Endothelial cell of umbilical vein (primary cell): Measurements from ENCODE around the gene FBXL3. TPM values are rescaled to one million over a fixed set of nuclear protein-coding genes. Genes with fewer than 3 reads are reported as not detected.

ENCODE experiments used
- BruUV-seq: library from RNA; stranded (reverse); fragments of 400-500 nt; replicated peaks from 2 replicates; lab custom pipeline; 2021; lab: Mats Ljungman, UMichigan
- CTCF ChIA-PET: fragments of 300-600, 350-600 bp; sonication (Branson Sonifier 250); formaldehyde crosslinking; loops from one replicate; lab custom pipeline; 2021; ENCODE audit warnings: antibody characterized with exemption, inconsistent platforms; lab: Charles Lee
- POLR2A ChIA-PET: fragments of 300-600, 350-600 bp; sonication (Branson Sonifier 250); formaldehyde crosslinking; loops from one replicate; lab custom pipeline; 2021; ENCODE audit warnings: antibody characterized with exemption, inconsistent platforms; lab: Charles Lee
- DNase-seq: peaks from one replicate; pipeline ENCODE4 v3.0.0-alpha.2; 2011; ENCODE audit warnings: low read depth, low spot score
- FAIRE-seq: peaks from 2 replicates; lab custom pipeline; 2011; peaks lifted over from hg19 to GRCh38; lab: Jason Lieb, UNC
- H2AFZ ChIP-seq: 2 replicates; pipeline ENCODE4 v1.6.0; 2012; ENCODE audit warnings: low read depth, low read length, control low read depth, inconsistent platforms
- H3K27ac ChIP-seq: 2 replicates; pipeline ENCODE4 v1.5.1; 2011; ENCODE audit warnings: low read depth, mild to moderate bottlenecking, control low read depth, low read length, moderate library complexity; ENCODE audit not compliant: insufficient read depth
- H3K27me3 ChIP-seq, 2 experiments: 2 replicates each; pipeline versions ENCODE4 v1.6.0 to v1.6.1; 2011; ENCODE audit warnings: low read length in 2 of 2, mixed read lengths in 1 of 2; ENCODE audit not compliant: control insufficient read depth in 2 of 2, insufficient read depth in 2 of 2
- H3K36me3 ChIP-seq, 2 experiments: 2 replicates in 1 of 2; 3 replicates in 1 of 2; pipeline ENCODE4 v1.5.1; 2011; ENCODE audit warnings: low read length in 2 of 2, mild to moderate bottlenecking in 1 of 2, moderate library complexity in 1 of 2; ENCODE audit not compliant: control insufficient read depth in 2 of 2, insufficient read depth in 2 of 2; ENCODE audit errors: extremely low read depth in 1 of 2
- H3K4me1 ChIP-seq: 3 replicates; pipeline ENCODE4 v1.5.1; 2011; ENCODE audit warnings: mild to moderate bottlenecking, low read length; ENCODE audit not compliant: control insufficient read depth, insufficient read depth; ENCODE audit errors: extremely low read depth
- H3K4me2 ChIP-seq: 2 replicates; pipeline ENCODE4 v1.6.1; 2011; ENCODE audit warnings: low read length, control low read depth, mixed read lengths; ENCODE audit not compliant: insufficient read depth
- H3K4me3 ChIP-seq, 3 experiments: fragments of 200-600 bp in 1 of 3; sonication (generic), shearing (Covaris generic) in 1 of 3; replicated peaks in 1 of 3; 2 replicates each; pipeline ENCODE4 v1.5.1; 2011 to 2016; ENCODE audit warnings: control low read depth in 3 of 3, low read length in 3 of 3, mild to moderate bottlenecking in 2 of 3, inconsistent platforms in 1 of 3, low read depth in 1 of 3, moderate library complexity in 1 of 3; ENCODE audit not compliant: insufficient read depth in 1 of 3
- H3K79me2 ChIP-seq: 2 replicates; pipeline ENCODE4 v1.6.0; 2012; ENCODE audit warnings: low read length, inconsistent platforms; ENCODE audit not compliant: control insufficient read depth, insufficient read depth
- H3K9ac ChIP-seq: replicated peaks from 2 replicates; pipeline ENCODE3; 2011; ENCODE audit warnings: low read length, control low read depth; ENCODE audit not compliant: insufficient read depth; ENCODE audit errors: extremely low read depth
- H3K9me1 ChIP-seq: replicated peaks from 3 replicates; pipeline ENCODE4 v1.6.0; 2011; ENCODE audit warnings: mild to moderate bottlenecking, low read length; ENCODE audit not compliant: control insufficient read depth, insufficient read depth; ENCODE audit errors: extremely low read depth
- H3K9me3 ChIP-seq: replicated peaks from 2 replicates; pipeline ENCODE4 v1.5.1; 2012; ENCODE audit warnings: low read length, inconsistent platforms; ENCODE audit not compliant: control insufficient read depth, insufficient read depth
- H4K20me1 ChIP-seq: replicated peaks from 2 replicates; pipeline ENCODE3; 2011; ENCODE audit warnings: mild to moderate bottlenecking, low read length; ENCODE audit not compliant: control insufficient read depth, insufficient read depth; ENCODE audit errors: extremely low read depth
- EZH2 ChIP-seq: IDR thresholded peaks from 2 replicates; pipeline ENCODE4 v1.6.1; 2012; ENCODE audit warnings: borderline replicate concordance, low read depth, mild to moderate bottlenecking, moderate library complexity, low read length, inconsistent platforms; ENCODE audit not compliant: severe bottlenecking
- FOS ChIP-seq: IDR thresholded peaks from 2 replicates; pipeline ENCODE4 v1.6.1; 2011; ENCODE audit warnings: mild to moderate bottlenecking, low read length, moderate library complexity, borderline replicate concordance; ENCODE audit not compliant: insufficient read depth
- GATA2 ChIP-seq: IDR thresholded peaks from 2 replicates; pipeline ENCODE4 v1.7.0; 2011; ENCODE audit warnings: low read depth, mild to moderate bottlenecking, moderate library complexity, mixed read lengths, low read length; ENCODE audit not compliant: insufficient read length, insufficient read depth
- JUN ChIP-seq: IDR thresholded peaks from 2 replicates; pipeline ENCODE4 v1.6.1; 2011; ENCODE audit warnings: borderline replicate concordance, low read depth; ENCODE audit not compliant: insufficient read length, insufficient read depth
- MYC ChIP-seq: IDR thresholded peaks from one replicate; pipeline ENCODE4 v1.6.1; 2011; ENCODE audit warnings: mild to moderate bottlenecking, low read depth, low read length
- POLR2A ChIP-seq: IDR thresholded peaks from 2 replicates; pipeline ENCODE4 v1.6.1; 2012; ENCODE audit warnings: low read depth, mild to moderate bottlenecking, control low read depth, low read length
- POLR2AphosphoS5 ChIP-seq: IDR thresholded peaks from 2 replicates; pipeline ENCODE4 v1.6.1; 2012; ENCODE audit warnings: low read depth, mild to moderate bottlenecking, control low read depth, low read length, moderate library complexity; ENCODE audit not compliant: insufficient read depth
- dilution Hi-C: fragments of 300-500 bp; cut with MboI; formaldehyde crosslinking; loops from one replicate; pipeline ENCODE4 v1.15.0; 2019; ENCODE audit warnings: low sequenced_read_pairs; ENCODE audit not compliant: extremely low pct_ligation_motif_present
- intact Hi-C: fragments of 100-400 bp; cut with micrococcal nuclease; formaldehyde crosslinking; loops from one replicate; pipeline ENCODE4 v1.10.0; 2022
- polyA plus RNA-seq, 4 experiments: library from polyadenylated mRNA; depleted of rRNA in 3 of 4; stranded (reverse) in 3 of 4; unstranded in 1 of 4; fragments of >200 nt; gene quantifications; 2 replicates each; pipeline versions ENCODE4 v1.2.1 to v1.2.3, GENCODE V29; 2011 to 2012; ENCODE audit warnings: missing spikeins in 1 of 4
- total RNA-seq: library from RNA; stranded (reverse); gene quantifications from 2 replicates; pipeline ENCODE4 v1.2.3, GENCODE V29; 2021
- TF ChIP-seq, protein P1 (sequence below): IDR thresholded peaks from 2 replicates; pipeline ENCODE4 v1.6.1; 2011; ENCODE audit not compliant: insufficient read depth, insufficient read length
- TF ChIP-seq, protein P2 (sequence below), 2 donors: IDR thresholded peaks; 1 replicate in 1 of 2; 2 replicates in 1 of 2; pipeline ENCODE4 v1.5.1; 2011; ENCODE audit warnings: low read length in 2 of 2, mild to moderate bottlenecking in 2 of 2, moderate library complexity in 2 of 2, control low read depth in 1 of 2, inconsistent platforms in 1 of 2, low read depth in 1 of 2; ENCODE audit not compliant: insufficient read depth in 1 of 2; ENCODE audit errors: extremely low read depth in 1 of 2

Gene FBXL3
- total and polyA plus RNA-seq, 2 donors (not counting 3 experiments of a cell fraction or from before 2014, with no cell fraction given) = 13.0 to 37.8 TPM

DNA sequence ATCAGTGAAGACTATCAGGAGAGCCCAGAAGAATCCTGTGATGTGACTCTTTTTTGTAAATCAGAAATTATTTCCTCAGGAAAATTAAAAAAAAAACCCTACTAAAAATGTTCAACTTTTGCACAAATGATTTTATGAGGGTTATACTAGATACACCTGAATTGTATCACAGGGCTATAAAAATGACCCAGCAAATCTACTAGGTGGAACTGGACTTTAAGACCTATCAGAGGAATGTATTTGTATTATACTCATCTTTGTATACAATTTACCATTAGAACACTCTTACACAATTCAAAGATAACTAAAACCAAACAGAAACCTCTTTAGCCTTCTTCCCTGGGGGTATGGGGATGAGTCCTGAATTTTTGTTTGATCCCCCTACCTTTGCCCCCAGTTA is 7.2 kb downstream of the FBXL3 start:
- no peak overlapping the region for H3K4me2 ChIP-seq
- intact Hi-C loops = loop anchor here (10.0 kb wide), 1 partner anchor 545 kb away; no protein-coding TSS in a partner anchor
- TF ChIP-seq POLR2AphosphoS5 (no peak), POLR2A (no peak)
- TF ChIP-seq, protein P1, sequence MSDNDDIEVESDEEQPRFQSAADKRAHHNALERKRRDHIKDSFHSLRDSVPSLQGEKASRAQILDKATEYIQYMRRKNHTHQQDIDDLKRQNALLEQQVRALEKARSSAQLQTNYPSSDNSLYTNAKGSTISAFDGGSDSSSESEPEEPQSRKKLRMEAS = no peak

DNA sequence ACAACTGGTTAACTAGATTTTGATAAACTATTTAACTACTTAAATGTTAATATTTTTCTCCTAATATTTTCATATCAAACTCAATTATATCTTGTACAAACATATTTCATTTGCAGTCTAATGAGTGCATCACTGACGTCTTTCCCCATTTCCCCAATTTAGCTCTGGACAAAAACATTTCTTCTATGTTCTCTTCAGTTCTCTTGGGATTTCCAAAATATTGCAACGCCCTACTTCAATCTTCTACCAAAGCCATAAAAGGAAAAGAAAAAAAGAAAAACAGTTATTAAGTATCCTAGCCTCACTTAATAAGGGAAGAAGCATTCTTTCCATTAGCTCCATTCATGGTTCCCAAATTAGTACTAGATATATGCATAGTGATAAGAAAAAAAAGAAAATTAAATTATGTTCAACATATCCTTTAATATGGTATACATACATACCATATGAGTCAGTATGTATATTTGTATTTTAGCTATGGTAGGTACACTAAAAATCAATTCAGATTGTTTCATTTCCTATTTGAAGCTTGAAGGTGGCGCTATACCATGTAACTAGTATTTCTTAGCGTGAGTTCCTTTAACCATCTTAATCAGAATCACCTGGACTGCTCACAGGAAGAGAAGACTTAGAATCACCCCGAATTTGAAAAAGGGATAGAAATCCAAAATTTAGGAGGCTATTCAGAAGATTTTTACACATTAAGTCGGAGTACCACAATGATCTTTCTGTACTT is 9.9 kb downstream of the FBXL3 start:
- peaks cover 59% of the 10 kb centered on the region for H3K79me2 ChIP-seq
- no peak for DNase-seq
- H3K9me3 ChIP-seq = no peaks in the 10 kb centered on the region
- ChIA-PET CTCF (interaction anchor here (1.4 kb wide), 1 partner anchor 15 kb away, joined by 3 read pairs; no protein-coding TSS in a partner anchor), POLR2A (no interaction called here)
- H3K4me2 ChIP-seq = no peak overlapping the region
- H3K9ac ChIP-seq = no peak overlapping the region
- H3K4me3 ChIP-seq = no peak overlapping the region
- dilution Hi-C loops = no loop called here
- no TSS peak for BruUV-seq
- no peak for TF ChIP-seq FOS
- no peak for TF ChIP-seq POLR2A
- no peak for TF ChIP-seq POLR2AphosphoS5
- TF ChIP-seq, protein P2, sequence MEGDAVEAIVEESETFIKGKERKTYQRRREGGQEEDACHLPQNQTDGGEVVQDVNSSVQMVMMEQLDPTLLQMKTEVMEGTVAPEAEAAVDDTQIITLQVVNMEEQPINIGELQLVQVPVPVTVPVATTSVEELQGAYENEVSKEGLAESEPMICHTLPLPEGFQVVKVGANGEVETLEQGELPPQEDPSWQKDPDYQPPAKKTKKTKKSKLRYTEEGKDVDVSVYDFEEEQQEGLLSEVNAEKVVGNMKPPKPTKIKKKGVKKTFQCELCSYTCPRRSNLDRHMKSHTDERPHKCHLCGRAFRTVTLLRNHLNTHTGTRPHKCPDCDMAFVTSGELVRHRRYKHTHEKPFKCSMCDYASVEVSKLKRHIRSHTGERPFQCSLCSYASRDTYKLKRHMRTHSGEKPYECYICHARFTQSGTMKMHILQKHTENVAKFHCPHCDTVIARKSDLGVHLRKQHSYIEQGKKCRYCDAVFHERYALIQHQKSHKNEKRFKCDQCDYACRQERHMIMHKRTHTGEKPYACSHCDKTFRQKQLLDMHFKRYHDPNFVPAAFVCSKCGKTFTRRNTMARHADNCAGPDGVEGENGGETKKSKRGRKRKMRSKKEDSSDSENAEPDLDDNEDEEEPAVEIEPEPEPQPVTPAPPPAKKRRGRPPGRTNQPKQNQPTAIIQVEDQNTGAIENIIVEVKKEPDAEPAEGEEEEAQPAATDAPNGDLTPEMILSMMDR (IDR thresholded peaks at IDR 0.05; ENCODE audit: extremely low read depth in 1 of 2, insufficient read depth in 1 of 2, low read depth in 1 of 2, low read length in 2 of 2) = no peak
- TF ChIP-seq GATA2 = no peak
- no peak for TF ChIP-seq JUN
- no peak for TF ChIP-seq EZH2
- no peak for TF ChIP-seq MYC
- TF ChIP-seq, protein P1 = no peak
- peaks cover 7% of the 10 kb centered on the region for H4K20me1 ChIP-seq
- H3K27me3 ChIP-seq = no peaks in the 10 kb centered on the region
- no peak overlapping the region for H3K27ac ChIP-seq
- H3K4me1 ChIP-seq = peaks cover under 1% of the 10 kb centered on the region
- no peak for FAIRE-seq
- H3K36me3 ChIP-seq = peaks cover 13 to 28% of the 10 kb centered on the region in 2 experiments
- H3K9me1 ChIP-seq = no peaks in the 10 kb centered on the region
- H2AFZ ChIP-seq = no peak overlapping the region
- intact Hi-C loops = no loop called here

More for the DNA sequence above, 7.2 kb downstream of the FBXL3 start:
- no TSS peak for BruUV-seq
- Histone ChIP-seq H4K20me1 (peaks cover 15% of the 10 kb centered on the region), H3K36me3 (peaks cover 6 to 13% of the 10 kb centered on the region in 2 experiments), H3K4me3 (no peak overlapping the region), H3K27ac (no peak overlapping the region), H3K9me1 (no peaks in the 10 kb centered on the region), H3K9ac (no peak overlapping the region), H3K27me3 (no peaks in the 10 kb centered on the region), H3K79me2 (peaks cover 75% of the 10 kb centered on the region), H2AFZ (no peak overlapping the region), H3K4me1 (peaks cover 12% of the 10 kb centered on the region), H3K9me3 (no peaks in the 10 kb centered on the region)
- no peak for DNase-seq
- dilution Hi-C loops = no loop called here
- FAIRE-seq = no peak
- ChIA-PET POLR2A (no interaction called here), CTCF (interaction anchor here (2.1 kb wide), 1 partner anchor 17 kb away, joined by 11 read pairs; no protein-coding TSS in a partner anchor)
